ENCODE results near the gene CCNG2. TPM values are rescaled to one million over a fixed set of nuclear protein-coding genes. Genes with fewer than 3 reads are reported as not detected.
"Not testable (repeated sequence)": the region's sequence is repeated elsewhere in the genome, so short reads cannot be mapped to it uniquely, and the experiment has no call there.

The CCNG2 gene
- 10.3 TPM for total RNA-seq
- long read RNA-seq, full-length matches to known transcripts = 18 of 23 reads
- long read RNA-seq, partial matches to known transcripts = 1 of 23 reads
- long read RNA-seq, other reads (novel, unspliced or antisense) = 4 of 23 reads

GRCh38 chr4:77156912-77157858 is at the start of gene CCNG2:
Gene CCNG2, plus strand, starts transcription at chr4:77157207. Its CDS starts 1,326 bp downstream, at chr4:77158533.
- ATAC-seq (peak; percentile 62), DNase-seq (peak; percentile 88)
- intact Hi-C loops (cut with micrococcal nuclease) = loop anchor here (10.0 kb wide), 1 partner anchor 52 kb away; no protein-coding TSS in a partner anchor

- DNase-seq (no peak), ATAC-seq (no peak)
- intact Hi-C loops (cut with micrococcal nuclease) = no loop called here
Measured at GRCh38 chr4:77110730-77111129, 46.3 kb upstream of the CCNG2 start.

GRCh38 chr4:77113069-77113468 is 43.9 kb upstream of the CCNG2 start:
- ATAC-seq (no peak), DNase-seq (no peak)
- intact Hi-C loops (cut with micrococcal nuclease) = no loop called here

DNA sequence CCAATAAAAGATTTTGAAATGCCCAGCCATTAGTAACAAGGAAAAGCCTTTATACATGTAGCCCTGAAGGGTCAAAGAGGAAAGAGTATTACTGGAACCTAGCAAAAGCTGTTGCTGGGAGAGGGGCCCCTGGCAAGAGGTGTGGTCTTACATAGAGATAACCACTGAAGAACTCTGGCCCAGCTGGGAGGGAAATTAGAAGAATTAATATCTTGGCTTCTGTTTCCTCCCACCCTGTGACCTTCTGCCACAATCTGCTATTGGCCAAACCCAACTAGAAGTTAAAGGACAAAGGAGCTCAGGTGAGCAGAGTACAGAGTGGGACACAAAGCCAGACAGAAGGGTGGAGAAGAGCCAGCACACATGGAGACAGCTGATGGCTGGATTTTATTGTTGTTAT is 39.3 kb upstream of the CCNG2 start:
- ATAC-seq (no peak), DNase-seq (no peak)
- intact Hi-C loops (cut with micrococcal nuclease) = no loop called here

DNA sequence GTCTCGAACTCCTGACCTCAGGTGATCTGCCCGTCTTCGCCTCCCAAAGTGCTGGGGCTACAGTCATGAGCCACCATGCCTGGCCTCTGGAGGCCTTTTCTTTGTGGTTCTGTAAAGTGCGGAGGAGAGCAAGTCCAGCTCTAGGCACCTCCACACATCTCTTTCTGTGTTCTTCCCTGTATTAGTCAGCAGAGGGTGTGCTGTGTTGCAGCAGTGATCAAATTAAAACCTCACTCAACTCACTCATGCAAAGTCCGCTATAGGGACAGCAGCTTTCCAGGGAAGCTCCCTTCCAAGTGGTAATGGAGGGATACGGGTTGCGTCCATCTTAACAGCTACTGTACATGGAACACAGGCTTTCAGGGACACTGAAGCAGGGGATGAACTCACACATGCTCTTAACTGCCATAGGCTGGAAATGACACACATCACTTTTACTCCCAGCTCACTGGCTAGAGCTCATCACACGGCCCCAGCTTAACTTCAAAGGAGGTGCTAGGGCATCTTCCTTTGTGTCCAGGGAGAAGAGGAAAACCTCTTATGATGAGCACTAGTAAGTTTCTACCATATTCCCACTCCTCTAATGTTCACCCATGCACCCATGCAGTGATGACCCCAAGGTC is 36.0 kb upstream of the CCNG2 start:
- DNase-seq = no peak
- intact Hi-C loops (cut with micrococcal nuclease) = no loop called here
- ATAC-seq = no peak

DNA sequence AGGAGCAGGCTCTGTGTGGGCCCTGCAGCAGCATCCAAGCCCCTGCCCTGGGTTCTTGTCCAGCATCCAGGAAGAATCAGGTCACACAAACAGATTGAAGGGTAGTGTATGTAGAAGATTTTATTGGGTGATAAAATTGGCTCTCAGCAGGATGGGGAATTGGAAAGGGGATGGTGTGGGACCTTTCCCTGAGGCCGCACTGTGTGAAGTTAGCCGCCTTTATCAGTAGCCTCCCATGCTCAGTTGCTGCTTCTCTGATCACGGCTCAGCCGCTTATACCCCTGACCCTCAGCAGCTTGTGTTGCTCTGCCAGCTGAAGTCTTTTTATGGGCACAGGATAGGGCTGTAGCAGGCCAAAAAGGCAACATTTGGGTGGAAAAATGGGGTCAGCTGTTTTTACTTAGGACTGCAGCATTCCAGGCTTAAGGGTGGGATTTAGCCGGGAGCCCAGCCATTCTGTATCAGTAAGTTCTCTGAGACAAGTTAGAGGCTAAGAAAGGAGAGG is 35.2 kb upstream of the CCNG2 start:
- intact Hi-C loops (cut with micrococcal nuclease) = no loop called here
- DNase-seq (no peak), ATAC-seq (no peak)

GRCh38 chr4:77122656-77123055 is 34.4 kb upstream of the CCNG2 start:
- ATAC-seq (no peak), DNase-seq (no peak)

DNA sequence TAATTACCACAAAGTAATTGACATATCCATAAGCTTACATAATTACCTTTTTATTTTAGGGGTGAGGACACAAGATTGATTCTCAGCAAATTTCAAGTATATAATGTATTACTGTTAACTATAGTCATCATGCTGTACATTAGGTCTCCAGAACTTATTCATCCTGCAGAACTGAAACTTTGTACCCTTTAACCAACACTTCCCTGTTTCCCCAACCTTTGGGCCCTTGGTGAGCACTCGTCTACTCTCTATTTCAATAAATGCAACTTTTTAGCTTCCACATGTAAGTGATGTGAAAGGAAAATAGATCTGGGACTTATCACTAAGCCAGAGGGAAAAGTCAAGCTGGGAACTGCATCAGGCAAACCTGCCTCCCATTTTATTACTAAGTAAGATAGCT is 33.6 kb upstream of the CCNG2 start:
- intact Hi-C loops (cut with micrococcal nuclease) = no loop called here
- no peak for ATAC-seq
- no peak for DNase-seq

More at GRCh38 chr4:77122656-77123055, 34.4 kb upstream of the CCNG2 start:
- intact Hi-C loops (cut with micrococcal nuclease) = no loop called here

DNA sequence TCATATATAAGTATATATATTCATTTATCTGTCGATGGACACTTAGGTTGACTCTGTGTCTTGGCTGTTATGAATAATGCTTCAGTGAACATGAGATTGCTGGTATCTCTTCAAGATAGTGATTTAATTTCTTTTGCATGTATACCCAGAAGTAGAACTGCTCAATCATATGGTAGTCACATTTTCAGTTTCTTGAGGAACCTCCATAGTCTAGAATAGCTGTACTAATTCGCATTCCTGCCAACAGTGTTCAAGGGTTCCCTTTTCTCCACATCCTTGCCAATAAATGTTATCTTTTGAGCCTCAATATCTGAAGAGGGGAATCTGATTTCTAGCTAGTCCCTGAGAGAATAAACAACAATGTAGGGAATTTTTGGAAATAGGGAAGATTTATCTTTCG is 32.4 kb upstream of the CCNG2 start:
- intact Hi-C loops (cut with micrococcal nuclease) = no loop called here
- no peak for DNase-seq
- no peak for ATAC-seq

GRCh38 chr4:77125961-77126360 is 31.0 kb upstream of the CCNG2 start:
- ATAC-seq (no peak), DNase-seq (no peak)
- intact Hi-C loops (cut with micrococcal nuclease) = no loop called here

DNA sequence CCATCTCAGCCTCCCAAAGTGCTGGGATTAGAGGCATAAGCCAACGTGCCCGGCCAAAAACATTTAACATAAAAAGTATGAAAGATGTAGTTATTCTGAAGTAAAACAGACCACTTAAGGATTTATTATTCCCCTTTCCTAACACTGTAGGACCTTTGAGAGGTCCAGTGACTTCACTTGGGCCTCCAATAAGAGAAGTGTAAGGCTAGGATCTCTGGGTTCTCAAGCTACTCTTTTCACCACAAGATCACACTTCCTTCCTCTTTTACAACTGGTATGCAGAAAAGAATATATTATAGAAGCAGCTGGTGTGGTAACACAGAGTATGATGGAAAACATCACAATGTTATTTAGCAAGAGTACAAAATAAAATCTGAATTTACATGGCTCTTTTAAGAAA is 30.2 kb upstream of the CCNG2 start:
- DNase-seq (no peak), ATAC-seq (peak; percentile 47)
- intact Hi-C loops (cut with micrococcal nuclease) = no loop called here

DNA sequence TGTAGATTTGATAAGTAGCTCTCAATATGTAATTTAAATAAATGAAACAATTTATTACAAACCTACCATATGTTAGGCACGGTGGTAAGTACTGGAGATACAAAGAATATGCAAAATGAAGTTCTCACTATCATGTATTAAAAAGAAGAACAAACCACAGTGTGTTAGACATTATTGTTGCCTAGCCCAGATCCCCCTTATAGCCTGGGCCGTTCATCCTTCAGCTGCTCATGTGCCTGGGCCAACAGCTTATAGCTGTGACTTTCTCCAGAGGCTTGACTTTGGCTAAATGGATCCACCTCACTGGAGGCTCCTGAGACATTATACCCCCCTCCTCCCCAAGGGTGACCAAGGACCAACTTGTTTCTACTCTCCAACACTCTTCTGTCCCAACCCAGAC is 29.8 kb upstream of the CCNG2 start:
- ATAC-seq = no peak
- intact Hi-C loops (cut with micrococcal nuclease) = no loop called here

GRCh38 chr4:77127837-77128621 is 29.0 kb upstream of the CCNG2 start:
- intact Hi-C loops (cut with micrococcal nuclease) = no loop called here
- no peak for DNase-seq
- ATAC-seq = no peak

More for the DNA sequence above, 29.8 kb upstream of the CCNG2 start:
- no peak for DNase-seq

- ATAC-seq = no peak
- DNase-seq = no peak
- intact Hi-C loops (cut with micrococcal nuclease) = no loop called here
Measured at GRCh38 chr4:77132652-77133312, 24.2 kb upstream of the CCNG2 start.

DNA sequence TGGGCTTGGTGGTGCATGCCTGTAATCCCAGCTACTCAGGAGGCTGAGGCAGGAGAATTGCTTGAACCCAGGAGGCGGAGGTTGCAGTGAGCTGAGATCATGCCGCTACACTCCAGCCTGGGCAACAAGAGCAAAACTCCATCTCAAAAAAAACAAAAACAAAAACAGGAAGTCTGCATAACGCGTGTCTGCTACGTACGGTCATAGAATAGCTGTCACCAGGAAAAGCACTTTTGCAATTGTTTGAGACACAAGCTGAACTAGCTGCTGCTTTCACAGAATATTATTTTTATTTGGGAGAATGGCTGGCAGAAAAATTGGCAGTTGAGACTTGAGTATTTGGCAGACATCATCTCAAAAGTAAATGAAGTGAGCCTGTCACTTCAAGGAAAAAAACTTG is 19.6 kb upstream of the CCNG2 start:
- intact Hi-C loops (cut with micrococcal nuclease); DNase-seq; ATAC-seq: not testable (repeated sequence)

GRCh38 chr4:77141964-77142645 is 14.9 kb upstream of the CCNG2 start:
- ATAC-seq (no peak), DNase-seq (no peak)
- intact Hi-C loops (cut with micrococcal nuclease) = loop anchor here (10.0 kb wide), 1 partner anchor 63 kb away; no protein-coding TSS in a partner anchor

GRCh38 chr4:77142646-77143028 is 14.4 kb upstream of the CCNG2 start:
- no peak for ATAC-seq
- intact Hi-C loops (cut with micrococcal nuclease) = loop anchor here (10.0 kb wide), 1 partner anchor 62 kb away; no protein-coding TSS in a partner anchor
- no peak for DNase-seq

DNA sequence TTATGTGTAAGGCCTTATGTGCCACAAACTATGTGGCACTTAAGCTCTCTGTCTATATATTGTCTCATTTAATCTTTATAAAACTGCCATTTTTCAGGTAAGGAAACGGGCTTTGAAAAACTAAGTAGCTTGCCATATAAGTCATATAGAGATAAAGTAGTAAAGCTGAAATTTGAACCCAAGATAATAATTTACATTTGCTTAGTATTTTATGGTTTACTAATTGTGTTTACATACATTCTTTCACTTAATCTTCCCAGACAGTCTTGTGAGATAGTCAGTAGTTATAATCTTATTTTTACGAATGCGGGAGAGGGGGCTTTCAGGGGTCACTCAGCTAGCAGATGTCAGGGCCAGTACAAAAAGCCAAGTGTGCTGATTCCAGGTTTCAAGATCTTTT is 13.9 kb upstream of the CCNG2 start:
- ATAC-seq = no peak
- intact Hi-C loops (cut with micrococcal nuclease) = loop anchor here (10.0 kb wide), 1 partner anchor 62 kb away; no protein-coding TSS in a partner anchor
- DNase-seq = no peak

All from left ventricle myocardium superior (tissue), 1 donor.